Tibial nerve (tissue), 4 donors: ENCODE measurements around the gene ANO7.

Experiments used
- CTCF ChIP-seq, 5 experiments: fragments of 200-600 bp in 3 of 5; fragments of 450-650 bp in 2 of 5; sonication (generic) in 3 of 5; IDR thresholded peaks; one replicate each; pipeline ENCODE4 v1.5.1; 2016 to 2019; ENCODE audit warnings: antibody characterized with exemption in 5 of 5, mild to moderate bottlenecking in 3 of 5, moderate library complexity in 2 of 5
- EP300 ChIP-seq, 2 donors: sonication (generic); formaldehyde crosslinking; IDR thresholded peaks; one replicate each; pipeline ENCODE4 v1.6.1; 2017; ENCODE audit warnings: antibody characterized with exemption in 2 of 2, mild to moderate bottlenecking in 1 of 2
- POLR2A ChIP-seq, 2 donors: fragments of 450-650 bp; IDR thresholded peaks; one replicate each; pipeline ENCODE4 v1.6.1; 2017; ENCODE audit warnings: antibody characterized with exemption in 2 of 2, mild to moderate bottlenecking in 2 of 2, moderate library complexity in 2 of 2

GRCh38 chr2:241274127-241274526 lies 85.7 kb downstream of the ANO7 start:
- TF ChIP-seq CTCF (IDR thresholded peaks at IDR 0.05), result no peak
- no peak for TF ChIP-seq POLR2A (IDR thresholded peaks at IDR 0.05)
- no peak for TF ChIP-seq EP300 (IDR thresholded peaks at IDR 0.05)
